ENCODE results near the gene MRPL40. TPM values are rescaled to one million over a fixed set of nuclear protein-coding genes. Genes with fewer than 3 reads are reported as not detected.

The MRPL40 gene
- total and polyA plus RNA-seq, 2 of the 13 experiments (the other 11 are each of a cell fraction or from before 2014, with no cell fraction given) = 42.7 to 79.7 TPM

DNA sequence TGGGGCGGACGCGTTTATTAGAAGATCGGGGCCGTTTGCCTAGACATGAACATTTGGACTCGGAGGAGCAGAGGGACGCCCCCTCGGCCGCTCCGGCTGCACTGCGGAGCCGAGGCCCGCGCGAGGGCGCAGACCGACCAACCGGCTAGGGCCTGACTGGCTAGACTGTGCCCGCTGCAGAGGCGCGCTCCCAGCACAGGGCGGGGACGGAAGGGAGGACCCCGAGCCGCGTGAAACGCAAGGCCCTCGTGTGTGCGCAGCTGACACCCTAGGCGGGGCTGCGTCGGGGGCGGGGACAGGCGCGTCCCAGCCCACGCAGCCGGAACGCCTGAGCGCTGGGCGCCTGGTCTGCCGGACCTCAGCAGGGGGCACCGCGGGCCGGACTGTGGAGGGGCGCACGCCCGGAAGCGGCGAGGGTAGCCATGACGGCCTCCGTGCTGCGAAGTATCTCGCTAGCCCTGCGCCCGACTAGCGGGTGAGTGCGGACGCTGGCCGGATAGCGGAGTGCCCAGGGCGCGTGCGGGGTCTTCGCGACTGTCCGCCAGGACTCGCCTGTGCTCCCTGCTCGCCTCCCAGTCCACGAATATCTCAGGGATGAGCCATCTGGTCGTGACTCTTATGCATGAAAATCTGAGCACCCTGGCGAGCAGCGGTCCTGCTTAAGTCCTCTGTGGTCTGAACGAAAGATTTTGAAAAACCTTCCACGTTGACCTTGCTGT, at the start of gene MRPL40 (continued):
- TF ChIP-seq, protein P1, sequence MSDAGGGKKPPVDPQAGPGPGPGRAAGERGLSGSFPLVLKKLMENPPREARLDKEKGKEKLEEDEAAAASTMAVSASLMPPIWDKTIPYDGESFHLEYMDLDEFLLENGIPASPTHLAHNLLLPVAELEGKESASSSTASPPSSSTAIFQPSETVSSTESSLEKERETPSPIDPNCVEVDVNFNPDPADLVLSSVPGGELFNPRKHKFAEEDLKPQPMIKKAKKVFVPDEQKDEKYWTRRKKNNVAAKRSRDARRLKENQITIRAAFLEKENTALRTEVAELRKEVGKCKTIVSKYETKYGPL (CRISPR knock-in tag; IDR thresholded peaks at IDR 0.05) = peak; percentile 62; the same call in 1 of the 2 replicates
- peak; percentile 96 for TF ChIP-seq THAP11 (CRISPR knock-in tag; IDR thresholded peaks at IDR 0.05)
- TF ChIP-seq, protein P2, sequence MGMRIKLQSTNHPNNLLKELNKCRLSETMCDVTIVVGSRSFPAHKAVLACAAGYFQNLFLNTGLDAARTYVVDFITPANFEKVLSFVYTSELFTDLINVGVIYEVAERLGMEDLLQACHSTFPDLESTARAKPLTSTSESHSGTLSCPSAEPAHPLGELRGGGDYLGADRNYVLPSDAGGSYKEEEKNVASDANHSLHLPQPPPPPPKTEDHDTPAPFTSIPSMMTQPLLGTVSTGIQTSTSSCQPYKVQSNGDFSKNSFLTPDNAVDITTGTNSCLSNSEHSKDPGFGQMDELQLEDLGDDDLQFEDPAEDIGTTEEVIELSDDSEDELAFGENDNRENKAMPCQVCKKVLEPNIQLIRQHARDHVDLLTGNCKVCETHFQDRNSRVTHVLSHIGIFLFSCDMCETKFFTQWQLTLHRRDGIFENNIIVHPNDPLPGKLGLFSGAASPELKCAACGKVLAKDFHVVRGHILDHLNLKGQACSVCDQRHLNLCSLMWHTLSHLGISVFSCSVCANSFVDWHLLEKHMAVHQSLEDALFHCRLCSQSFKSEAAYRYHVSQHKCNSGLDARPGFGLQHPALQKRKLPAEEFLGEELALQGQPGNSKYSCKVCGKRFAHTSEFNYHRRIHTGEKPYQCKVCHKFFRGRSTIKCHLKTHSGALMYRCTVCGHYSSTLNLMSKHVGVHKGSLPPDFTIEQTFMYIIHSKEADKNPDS (CRISPR knock-in tag; IDR thresholded peaks at IDR 0.05) = peak; percentile 97
- peak; percentile 96 for TF ChIP-seq ZBTB7B (CRISPR knock-in tag; IDR thresholded peaks at IDR 0.05)
- peak; percentile 81 for TF ChIP-seq ZSCAN25 (CRISPR knock-in tag; IDR thresholded peaks at IDR 0.05)
- peak; percentile 98 for TF ChIP-seq GATAD1 (CRISPR knock-in tag; IDR thresholded peaks at IDR 0.05)
- TF ChIP-seq MED13 (CRISPR knock-in tag; IDR thresholded peaks at IDR 0.05) = peak; percentile 86; the same call in 1 of the 2 replicates
- TF ChIP-seq POLR2G (IDR thresholded peaks at IDR 0.05; ENCODE audit: low read depth, low read length) = peak; percentile 97
- TF ChIP-seq ZNF224 (CRISPR knock-in tag; IDR thresholded peaks at IDR 0.05) = peak; percentile 92; the same call in 1 of the 2 replicates
- TF ChIP-seq MATR3 (CRISPR knock-in tag; IDR thresholded peaks at IDR 0.05) = no peak
- TF ChIP-seq FOSL2 (CRISPR knock-in tag; IDR thresholded peaks at IDR 0.05) = peak; percentile 79
- TF ChIP-seq ELF1 (CRISPR knock-in tag; IDR thresholded peaks at IDR 0.05) = peak; percentile 86
- no peak; the same call in 1 of the 2 replicates for TF ChIP-seq NFIB (CRISPR knock-in tag; IDR thresholded peaks at IDR 0.05; ENCODE audit: borderline replicate concordance)
- TF ChIP-seq, protein P3, sequence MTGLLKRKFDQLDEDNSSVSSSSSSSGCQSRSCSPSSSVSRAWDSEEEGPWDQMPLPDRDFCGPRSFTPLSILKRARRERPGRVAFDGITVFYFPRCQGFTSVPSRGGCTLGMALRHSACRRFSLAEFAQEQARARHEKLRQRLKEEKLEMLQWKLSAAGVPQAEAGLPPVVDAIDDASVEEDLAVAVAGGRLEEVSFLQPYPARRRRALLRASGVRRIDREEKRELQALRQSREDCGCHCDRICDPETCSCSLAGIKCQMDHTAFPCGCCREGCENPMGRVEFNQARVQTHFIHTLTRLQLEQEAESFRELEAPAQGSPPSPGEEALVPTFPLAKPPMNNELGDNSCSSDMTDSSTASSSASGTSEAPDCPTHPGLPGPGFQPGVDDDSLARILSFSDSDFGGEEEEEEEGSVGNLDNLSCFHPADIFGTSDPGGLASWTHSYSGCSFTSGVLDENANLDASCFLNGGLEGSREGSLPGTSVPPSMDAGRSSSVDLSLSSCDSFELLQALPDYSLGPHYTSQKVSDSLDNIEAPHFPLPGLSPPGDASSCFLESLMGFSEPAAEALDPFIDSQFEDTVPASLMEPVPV (CRISPR knock-in tag; IDR thresholded peaks at IDR 0.05) = peak; percentile 96
- TF ChIP-seq HIVEP1 (CRISPR knock-in tag; IDR thresholded peaks at IDR 0.05) = peak; percentile 88; the same call in 1 of the 2 replicates
- TF ChIP-seq TCF12 (IDR thresholded peaks at IDR 0.05) = no peak
- TF ChIP-seq TCF12 (CRISPR knock-in tag; IDR thresholded peaks at IDR 0.05) = peak; percentile 93; the same call in 1 of the 2 replicates
- TF ChIP-seq ZFY (CRISPR knock-in tag; IDR thresholded peaks at IDR 0.05) = peak; percentile 93
- peak; percentile 51; the same call in 1 of the 2 replicates for TF ChIP-seq ZBTB21 (CRISPR knock-in tag; IDR thresholded peaks at IDR 0.05)
- TF ChIP-seq ZNF720 (CRISPR knock-in tag; IDR thresholded peaks at IDR 0.05) = no peak
